ENCODE measurements around the gene NOD2.

- no peak for TF ChIP-seq CTCF (IDR thresholded peaks at IDR 0.05)
- TF ChIP-seq POLR2A (IDR thresholded peaks at IDR 0.05), result no peak
Observed at GRCh38 chr16:50741225-50741780, 47.9 kb downstream of the NOD2 start.

Measured in thyroid gland (tissue), 4 donors.